ENCODE results near the gene ZC3H18. TPM values are rescaled to one million over a fixed set of nuclear protein-coding genes. Genes with fewer than 3 reads are reported as not detected.

The ZC3H18 gene
- total RNA-seq, 1 experiment from 2014 or later = 76.4 TPM

DNA sequence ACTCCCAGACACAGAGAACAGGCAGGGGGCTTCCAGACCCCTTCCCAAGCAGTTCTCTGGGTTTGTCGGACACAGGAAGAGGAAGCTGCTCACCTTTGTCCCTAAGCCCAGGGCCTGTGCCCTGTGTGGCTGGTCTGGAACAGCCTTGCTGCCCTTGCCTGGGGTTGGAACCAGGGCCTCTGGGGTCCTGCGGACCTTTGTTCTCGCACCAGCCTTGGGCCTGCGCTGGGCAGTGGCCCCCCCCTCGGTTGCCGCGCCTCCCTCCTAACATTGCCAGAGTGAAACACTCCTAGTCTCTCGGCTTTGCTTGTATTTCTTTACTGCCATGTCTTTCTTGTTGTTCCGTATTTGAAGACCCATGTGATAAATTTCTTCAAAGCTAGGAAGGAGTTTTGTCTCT lies 59.6 kb downstream of the ZC3H18 start:
- no peak for DNase-seq
- Histone ChIP-seq H3K27me3 (ENCODE audit: insufficient read depth, low read depth) (no peaks in the 10 kb centered on the region), H3F3A (ENCODE audit: insufficient read depth, low read depth) (peaks cover 3% of the 10 kb centered on the region; the same call in 1 of the 2 replicates), H3K4me3 (no peak overlapping the region), H3K9me3 (ENCODE audit: insufficient read depth, low read depth) (no peaks in the 10 kb centered on the region), H3K4me2 (no peak overlapping the region), H3K4me1 (replicated peaks; ENCODE audit: insufficient read depth) (no peaks in the 10 kb centered on the region), H4K20me1 (ENCODE audit: insufficient read depth) (no peaks in the 10 kb centered on the region), H3K27ac (no peak overlapping the region), H3K36me3 (ENCODE audit: low read depth) (no peaks in the 10 kb centered on the region), H3K9me2 (ENCODE audit: insufficient read depth) (no peaks in the 10 kb centered on the region), H2AFZ (no peak overlapping the region), H3K79me2 (ENCODE audit: low read depth) (no peaks in the 10 kb centered on the region)
- CTCF ChIA-PET = no interaction called here
- POLR2A ChIA-PET (ENCODE audit: unreplicated experiment) = no interaction called here
- intact Hi-C loops (cut with micrococcal nuclease; ENCODE audit: unreplicated experiment) = no loop called here
- BruUV-seq (replicated peaks) = no TSS peak
- TF ChIP-seq EZH2 (IDR thresholded peaks at IDR 0.05; ENCODE audit: low read depth) = no peak
- TF ChIP-seq, protein P1, sequence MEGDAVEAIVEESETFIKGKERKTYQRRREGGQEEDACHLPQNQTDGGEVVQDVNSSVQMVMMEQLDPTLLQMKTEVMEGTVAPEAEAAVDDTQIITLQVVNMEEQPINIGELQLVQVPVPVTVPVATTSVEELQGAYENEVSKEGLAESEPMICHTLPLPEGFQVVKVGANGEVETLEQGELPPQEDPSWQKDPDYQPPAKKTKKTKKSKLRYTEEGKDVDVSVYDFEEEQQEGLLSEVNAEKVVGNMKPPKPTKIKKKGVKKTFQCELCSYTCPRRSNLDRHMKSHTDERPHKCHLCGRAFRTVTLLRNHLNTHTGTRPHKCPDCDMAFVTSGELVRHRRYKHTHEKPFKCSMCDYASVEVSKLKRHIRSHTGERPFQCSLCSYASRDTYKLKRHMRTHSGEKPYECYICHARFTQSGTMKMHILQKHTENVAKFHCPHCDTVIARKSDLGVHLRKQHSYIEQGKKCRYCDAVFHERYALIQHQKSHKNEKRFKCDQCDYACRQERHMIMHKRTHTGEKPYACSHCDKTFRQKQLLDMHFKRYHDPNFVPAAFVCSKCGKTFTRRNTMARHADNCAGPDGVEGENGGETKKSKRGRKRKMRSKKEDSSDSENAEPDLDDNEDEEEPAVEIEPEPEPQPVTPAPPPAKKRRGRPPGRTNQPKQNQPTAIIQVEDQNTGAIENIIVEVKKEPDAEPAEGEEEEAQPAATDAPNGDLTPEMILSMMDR (conservative IDR thresholded peaks at IDR 0.05) = no peak

DNA sequence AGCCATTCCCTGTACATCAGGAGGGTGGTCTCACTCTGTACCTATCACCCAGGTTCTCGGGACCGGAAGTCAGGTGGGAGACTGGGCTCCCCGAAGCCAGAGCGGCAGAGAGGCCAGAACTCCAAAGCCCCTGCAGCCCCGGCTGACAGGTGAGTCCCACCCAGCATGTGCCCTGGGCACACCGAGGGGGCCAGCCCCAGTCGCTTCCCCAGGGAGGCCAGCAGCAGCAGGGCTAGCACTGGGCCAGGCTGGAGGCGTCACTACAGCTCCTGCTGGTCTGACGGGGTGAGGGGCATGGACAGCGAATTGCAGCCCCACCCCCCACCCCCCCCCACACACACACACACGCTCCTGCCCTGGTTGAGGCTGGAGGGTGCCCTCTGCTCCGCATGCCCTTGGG lies 60.2 kb downstream of the ZC3H18 start:
- no TSS peak for BruUV-seq (replicated peaks)
- POLR2A ChIA-PET (ENCODE audit: unreplicated experiment) = no interaction called here
- Histone ChIP-seq H3F3A (ENCODE audit: insufficient read depth, low read depth) (peaks cover 3% of the 10 kb centered on the region; the same call in 1 of the 2 replicates), H3K9me3 (ENCODE audit: insufficient read depth, low read depth) (no peaks in the 10 kb centered on the region), H3K4me3 (no peak overlapping the region), H4K20me1 (ENCODE audit: insufficient read depth) (no peaks in the 10 kb centered on the region), H3K4me2 (no peak overlapping the region), H3K27ac (no peak overlapping the region), H2AFZ (no peak overlapping the region), H3K27me3 (ENCODE audit: insufficient read depth, low read depth) (no peaks in the 10 kb centered on the region), H3K36me3 (ENCODE audit: low read depth) (no peaks in the 10 kb centered on the region), H3K9me2 (ENCODE audit: insufficient read depth) (no peaks in the 10 kb centered on the region), H3K4me1 (replicated peaks; ENCODE audit: insufficient read depth) (no peaks in the 10 kb centered on the region), H3K79me2 (ENCODE audit: low read depth) (no peaks in the 10 kb centered on the region)
- CTCF ChIA-PET = no interaction called here
- TF ChIP-seq, protein P1 (conservative IDR thresholded peaks at IDR 0.05) = no peak
- TF ChIP-seq EZH2 (IDR thresholded peaks at IDR 0.05; ENCODE audit: low read depth) = no peak
- intact Hi-C loops (cut with micrococcal nuclease; ENCODE audit: unreplicated experiment) = no loop called here
- DNase-seq = no peak

DNA sequence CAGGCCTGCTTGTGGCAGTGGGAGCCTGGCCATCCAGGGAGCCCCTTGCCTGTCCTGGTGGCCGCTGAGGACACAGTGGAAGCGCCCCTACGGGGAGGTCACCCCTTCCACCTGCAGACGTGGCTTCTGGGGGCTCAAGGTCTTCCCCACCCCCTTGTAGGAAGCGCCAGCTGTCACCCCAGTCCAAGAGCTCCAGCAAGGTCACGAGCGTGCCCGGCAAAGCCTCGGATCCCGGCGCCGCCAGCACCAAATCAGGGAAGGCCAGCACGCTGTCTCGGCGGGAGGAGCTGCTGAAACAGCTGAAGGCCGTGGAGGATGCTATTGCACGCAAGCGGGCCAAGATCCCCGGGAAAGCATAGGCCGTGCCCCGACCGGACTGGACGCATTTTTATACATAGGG lies 60.7 kb downstream of the ZC3H18 start:
- no peak for DNase-seq
- Histone ChIP-seq H3K27ac (no peak overlapping the region), H3K4me2 (no peak overlapping the region), H3K27me3 (ENCODE audit: insufficient read depth, low read depth) (no peaks in the 10 kb centered on the region), H3K4me1 (replicated peaks; ENCODE audit: insufficient read depth) (no peaks in the 10 kb centered on the region), H2AFZ (no peak overlapping the region), H3K79me2 (ENCODE audit: low read depth) (no peaks in the 10 kb centered on the region), H3F3A (ENCODE audit: insufficient read depth, low read depth) (peaks cover 3% of the 10 kb centered on the region; the same call in 1 of the 2 replicates), H3K9me3 (ENCODE audit: insufficient read depth, low read depth) (no peaks in the 10 kb centered on the region), H3K4me3 (no peak overlapping the region), H3K36me3 (ENCODE audit: low read depth) (no peaks in the 10 kb centered on the region), H4K20me1 (ENCODE audit: insufficient read depth) (no peaks in the 10 kb centered on the region), H3K9me2 (ENCODE audit: insufficient read depth) (no peaks in the 10 kb centered on the region)
- ChIA-PET POLR2A (ENCODE audit: unreplicated experiment) (no interaction called here), CTCF (no interaction called here)
- no TSS peak for BruUV-seq (replicated peaks)
- TF ChIP-seq, protein P1 (conservative IDR thresholded peaks at IDR 0.05) = no peak
- intact Hi-C loops (cut with micrococcal nuclease; ENCODE audit: unreplicated experiment) = no loop called here
